GM23338 (cell line): Measurements from ENCODE around the gene MYH7. TPM values are rescaled to one million over a fixed set of nuclear protein-coding genes. Genes with fewer than 3 reads are reported as not detected.
"Not testable (repeated sequence)": the region's sequence is repeated elsewhere in the genome, so short reads cannot be mapped to it uniquely, and the experiment has no call there.

Experiments
- ATAC-seq: fragments of 200-7000 bp; cut with Tn5 transposase; 3 replicates; pipeline ENCODE4 v1.9.1; 2020
- DNase-seq: peaks from one replicate; pipeline ENCODE4 v3.0.0-alpha.2; 2015; ENCODE audit warnings: low spot score
- H2AFZ ChIP-seq: fragments of 200-600 bp; sonication (generic); 2 replicates; pipeline ENCODE4 v1.8.0; 2016; ENCODE audit warnings: antibody characterized with exemption, mild to moderate bottlenecking, moderate library complexity
- H3F3A ChIP-seq: fragments of 200-600 bp; sonication (generic); replicated peaks from 2 replicates; pipeline ENCODE4 v1.8.0; 2017; ENCODE audit warnings: antibody characterized with exemption, mixed run types, low read depth
- H3K27ac ChIP-seq: fragments of 200-600 bp; sonication (generic); 2 replicates; pipeline ENCODE4 v1.6.1; 2016; ENCODE audit warnings: low read depth
- H3K27me3 ChIP-seq: fragments of 200-600 bp; sonication (generic); 2 replicates; pipeline ENCODE4 v1.8.0; 2016; ENCODE audit warnings: mild to moderate bottlenecking, mixed run types, moderate library complexity; ENCODE audit not compliant: insufficient read depth
- H3K36me3 ChIP-seq: fragments of 200-600 bp; sonication (generic); 2 replicates; pipeline ENCODE4 v1.8.0; 2016; ENCODE audit warnings: mild to moderate bottlenecking; ENCODE audit not compliant: insufficient read depth
- H3K4me1 ChIP-seq: fragments of 200-600 bp; sonication (generic); 2 replicates; pipeline ENCODE4 v1.8.0; 2016; ENCODE audit warnings: mild to moderate bottlenecking, moderate library complexity; ENCODE audit not compliant: insufficient read depth
- H3K4me2 ChIP-seq: fragments of 200-600 bp; sonication (generic); 2 replicates; pipeline ENCODE4 v1.7.1; 2017; ENCODE audit warnings: mixed run types
- H3K4me3 ChIP-seq: fragments of 200-600 bp; sonication (generic); 2 replicates; pipeline ENCODE4 v1.6.1; 2016; ENCODE audit warnings: mixed run types
- H3K79me2 ChIP-seq: fragments of 200-600 bp; sonication (generic); replicated peaks from 2 replicates; pipeline ENCODE4 v1.8.0; 2017; ENCODE audit warnings: mild to moderate bottlenecking; ENCODE audit not compliant: insufficient read depth
- H3K9me2 ChIP-seq: fragments of 200-600 bp; sonication (generic); 2 replicates; pipeline ENCODE4 v1.8.0; 2017; ENCODE audit not compliant: insufficient read depth
- H4K20me1 ChIP-seq: fragments of 200-600 bp; sonication (generic); replicated peaks from 2 replicates; pipeline ENCODE4 v1.8.0; 2017; ENCODE audit warnings: mild to moderate bottlenecking; ENCODE audit not compliant: insufficient read depth
- H3K27ac Mint-ChIP-seq: 2 replicates; pipeline ENCODE4 v1.8.0; 2020; ENCODE audit warnings: inconsistent platforms, mild to moderate bottlenecking, moderate library complexity, mixed read lengths
- H3K27me3 Mint-ChIP-seq: 3 replicates; pipeline ENCODE4 v1.8.0; 2022; ENCODE audit warnings: low read depth, mild to moderate bottlenecking, moderate library complexity, mixed read lengths, inconsistent platforms; ENCODE audit not compliant: insufficient read depth, poor library complexity
- H3K36me3 Mint-ChIP-seq: 3 replicates; pipeline ENCODE4 v1.8.0; 2021; ENCODE audit warnings: low read depth, mild to moderate bottlenecking, inconsistent platforms, moderate library complexity, mixed read lengths
- H3K4me1 Mint-ChIP-seq: 3 replicates; pipeline ENCODE4 v1.8.0; 2020; ENCODE audit warnings: mild to moderate bottlenecking, inconsistent platforms, mixed read lengths
- H3K4me3 Mint-ChIP-seq: 3 replicates; pipeline ENCODE4 v1.8.0; 2021; ENCODE audit warnings: moderate library complexity, mild to moderate bottlenecking, inconsistent platforms, mixed read lengths
- H3K9me3 Mint-ChIP-seq: 3 replicates; pipeline ENCODE4 v1.8.0; 2020; ENCODE audit warnings: moderate library complexity, mild to moderate bottlenecking, inconsistent platforms, mixed read lengths
- EZH2 ChIP-seq: fragments of 200-600 bp; sonication (generic); IDR thresholded peaks from one replicate; pipeline ENCODE4 v1.8.0; 2017; ENCODE audit warnings: antibody characterized with exemption, mild to moderate bottlenecking, low read depth; ENCODE audit not compliant: unreplicated experiment
- EZH2phosphoT487 ChIP-seq: fragments of 200-600 bp; sonication (generic); IDR thresholded peaks from one replicate; pipeline ENCODE4 v1.8.1; 2018; ENCODE audit warnings: antibody characterized with exemption; ENCODE audit not compliant: unreplicated experiment
- JUNB ChIP-seq: IDR thresholded peaks from one replicate; pipeline ENCODE4 v1.6.1; 2016; ENCODE audit warnings: antibody characterized with exemption; ENCODE audit not compliant: unreplicated experiment
- NANOG ChIP-seq: IDR thresholded peaks from 2 replicates; pipeline ENCODE4 v1.6.1; 2016; ENCODE audit warnings: antibody characterized with exemption, borderline replicate concordance
- POLR2AphosphoS5 ChIP-seq: IDR thresholded peaks from 2 replicates; pipeline ENCODE4 v1.6.1; 2016; ENCODE audit warnings: antibody characterized with exemption, low read depth
- STAT1 ChIP-seq: IDR thresholded peaks from one replicate; pipeline ENCODE4 v1.6.1; 2016; ENCODE audit warnings: antibody characterized with exemption; ENCODE audit not compliant: unreplicated experiment
- ZNF114 ChIP-seq: fragments of 250-450 bp; sonication (Bioruptor Pico); IDR thresholded peaks from 2 replicates; pipeline ENCODE4 v1.5.0; 2020; ENCODE audit warnings: mild to moderate bottlenecking, moderate library complexity
- ZNF331 ChIP-seq: fragments of 250-450 bp; sonication (Bioruptor Pico); IDR thresholded peaks from 2 replicates; pipeline ENCODE4 v1.5.0; 2020; ENCODE audit warnings: low read depth, mild to moderate bottlenecking, moderate library complexity
- polyA plus RNA-seq: library from polyadenylated mRNA; unstranded; fragments of >200 nt; fragmentation: Nextera tagmentation; extraction: Ambion mirVana; gene quantifications from 2 replicates; pipeline ENCODE4 v1.2.1, GENCODE V29; 2016
- total RNA-seq: library from RNA; depleted of rRNA; stranded (reverse); fragments of >200 nt; shearing (Covaris generic); gene quantifications from 2 replicates; pipeline ENCODE4 v1.2.3, GENCODE V29; 2014
- TF ChIP-seq, protein P1 (sequence below): fragments of 250-450 bp; sonication (Bioruptor Pico); IDR thresholded peaks from 2 replicates; pipeline ENCODE4 v1.5.0; 2020; ENCODE audit warnings: mild to moderate bottlenecking, moderate library complexity
- TF ChIP-seq, protein P2 (sequence below): IDR thresholded peaks from 2 replicates; pipeline ENCODE4 v1.6.1; 2016; ENCODE audit warnings: antibody characterized with exemption

MYH7 gene
- total and polyA plus RNA-seq, 2 experiments from 2014 or later = not detected

GRCh38 chr14:23401291-23401690, 34.2 kb downstream of the MYH7 start:
- Histone ChIP-seq H3K27me3 (no peaks in the 10 kb centered on the region), H3K79me2 (no peaks in the 10 kb centered on the region), H4K20me1 (no peaks in the 10 kb centered on the region), H3K4me2 (no peak overlapping the region), H3F3A (no peaks in the 10 kb centered on the region), H3K4me3 (no peak overlapping the region), H3K36me3 (no peaks in the 10 kb centered on the region), H3K27ac (no peak overlapping the region), H2AFZ (no peak overlapping the region), H3K9me2 (no peaks in the 10 kb centered on the region; the same call in 1 of the 2 replicates), H3K4me1 (no peaks in the 10 kb centered on the region)
- ATAC-seq (no peak), DNase-seq (no peak)
- peaks cover 20% of the 10 kb centered on the region for H3K27me3 Mint-ChIP-seq
- no peaks in the 10 kb centered on the region; the same call in 2 of the 3 replicates for H3K9me3 Mint-ChIP-seq
- TF ChIP-seq ZNF114 = no peak
- no peak for TF ChIP-seq NANOG
- TF ChIP-seq ZNF331 (CRISPR knock-in tag) = no peak
- H3K4me1 Mint-ChIP-seq = peaks cover 4% of the 10 kb centered on the region; the same call in 1 of the 3 replicates
- no peak overlapping the region for H3K27ac Mint-ChIP-seq
- H3K36me3 Mint-ChIP-seq = no peaks in the 10 kb centered on the region; the same call in 2 of the 3 replicates
- no peak overlapping the region; the same call in 2 of the 3 replicates for H3K4me3 Mint-ChIP-seq

DNA sequence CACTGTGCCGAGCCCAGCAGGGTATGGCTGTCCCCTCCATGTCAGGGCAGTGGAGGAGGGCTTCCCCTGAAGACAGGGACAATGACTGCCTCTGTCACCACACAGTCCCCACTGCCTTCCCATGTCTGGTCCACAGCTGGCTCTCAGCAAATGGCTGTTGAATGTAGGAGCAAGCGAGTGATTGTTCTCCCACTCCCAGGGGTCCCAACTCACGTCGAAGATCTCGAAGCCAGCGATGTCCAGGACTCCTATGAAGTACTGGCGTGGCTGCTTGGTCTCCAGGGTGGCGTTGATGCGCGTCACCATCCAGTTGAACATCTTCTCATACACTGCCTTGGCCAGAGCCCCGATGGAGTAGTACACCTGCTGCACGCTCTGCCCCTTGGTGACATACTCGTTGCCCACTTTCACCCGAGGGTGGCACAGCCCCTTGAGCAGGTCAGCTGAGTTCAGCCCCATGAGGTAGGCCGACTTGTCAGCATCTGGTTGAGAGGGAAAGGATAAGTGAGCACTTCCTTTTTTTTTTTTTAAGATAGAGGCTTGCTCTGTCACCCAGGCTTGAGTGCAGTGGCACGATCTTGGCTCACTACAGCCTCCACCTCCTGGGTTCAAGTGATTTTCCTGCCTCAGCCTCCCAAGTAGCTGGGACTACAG, 34.8 kb downstream of the MYH7 start:
- H4K20me1 ChIP-seq, DNase-seq, H3K79me2 ChIP-seq, H3K4me2 ChIP-seq, H3K4me1 ChIP-seq, H3K9me3 Mint-ChIP-seq, H3K36me3 ChIP-seq, ATAC-seq, H3K27ac Mint-ChIP-seq, H3K4me3 ChIP-seq, H3F3A ChIP-seq, H2AFZ ChIP-seq, H3K36me3 Mint-ChIP-seq, H3K27ac ChIP-seq, H3K9me2 ChIP-seq, H3K4me3 Mint-ChIP-seq, H3K4me1 Mint-ChIP-seq, H3K27me3 ChIP-seq: not testable (repeated sequence)
- peaks cover 15% of the 10 kb centered on the region for H3K27me3 Mint-ChIP-seq

GRCh38 chr14:23399591-23399990, 35.9 kb downstream of the MYH7 start:
- Histone ChIP-seq H3K36me3 (no peaks in the 10 kb centered on the region), H3K27me3 (no peaks in the 10 kb centered on the region), H3F3A (no peaks in the 10 kb centered on the region), H3K4me3 (no peak overlapping the region), H4K20me1 (no peaks in the 10 kb centered on the region), H3K79me2 (no peaks in the 10 kb centered on the region), H3K4me1 (no peaks in the 10 kb centered on the region), H2AFZ (no peak overlapping the region), H3K4me2 (no peak overlapping the region), H3K9me2 (no peaks in the 10 kb centered on the region; the same call in 1 of the 2 replicates), H3K27ac (no peak overlapping the region)
- DNase-seq (no peak), ATAC-seq (no peak)
- Mint-ChIP-seq H3K36me3 (no peaks in the 10 kb centered on the region; the same call in 2 of the 3 replicates), H3K9me3 (no peaks in the 10 kb centered on the region; the same call in 2 of the 3 replicates), H3K4me1 (peaks cover 3% of the 10 kb centered on the region; the same call in 1 of the 3 replicates), H3K4me3 (no peak overlapping the region), H3K27ac (no peak overlapping the region), H3K27me3 (peaks cover 10% of the 10 kb centered on the region)
- TF ChIP-seq POLR2AphosphoS5 = no peak
- TF ChIP-seq STAT1 = no peak
- TF ChIP-seq, protein P1, sequence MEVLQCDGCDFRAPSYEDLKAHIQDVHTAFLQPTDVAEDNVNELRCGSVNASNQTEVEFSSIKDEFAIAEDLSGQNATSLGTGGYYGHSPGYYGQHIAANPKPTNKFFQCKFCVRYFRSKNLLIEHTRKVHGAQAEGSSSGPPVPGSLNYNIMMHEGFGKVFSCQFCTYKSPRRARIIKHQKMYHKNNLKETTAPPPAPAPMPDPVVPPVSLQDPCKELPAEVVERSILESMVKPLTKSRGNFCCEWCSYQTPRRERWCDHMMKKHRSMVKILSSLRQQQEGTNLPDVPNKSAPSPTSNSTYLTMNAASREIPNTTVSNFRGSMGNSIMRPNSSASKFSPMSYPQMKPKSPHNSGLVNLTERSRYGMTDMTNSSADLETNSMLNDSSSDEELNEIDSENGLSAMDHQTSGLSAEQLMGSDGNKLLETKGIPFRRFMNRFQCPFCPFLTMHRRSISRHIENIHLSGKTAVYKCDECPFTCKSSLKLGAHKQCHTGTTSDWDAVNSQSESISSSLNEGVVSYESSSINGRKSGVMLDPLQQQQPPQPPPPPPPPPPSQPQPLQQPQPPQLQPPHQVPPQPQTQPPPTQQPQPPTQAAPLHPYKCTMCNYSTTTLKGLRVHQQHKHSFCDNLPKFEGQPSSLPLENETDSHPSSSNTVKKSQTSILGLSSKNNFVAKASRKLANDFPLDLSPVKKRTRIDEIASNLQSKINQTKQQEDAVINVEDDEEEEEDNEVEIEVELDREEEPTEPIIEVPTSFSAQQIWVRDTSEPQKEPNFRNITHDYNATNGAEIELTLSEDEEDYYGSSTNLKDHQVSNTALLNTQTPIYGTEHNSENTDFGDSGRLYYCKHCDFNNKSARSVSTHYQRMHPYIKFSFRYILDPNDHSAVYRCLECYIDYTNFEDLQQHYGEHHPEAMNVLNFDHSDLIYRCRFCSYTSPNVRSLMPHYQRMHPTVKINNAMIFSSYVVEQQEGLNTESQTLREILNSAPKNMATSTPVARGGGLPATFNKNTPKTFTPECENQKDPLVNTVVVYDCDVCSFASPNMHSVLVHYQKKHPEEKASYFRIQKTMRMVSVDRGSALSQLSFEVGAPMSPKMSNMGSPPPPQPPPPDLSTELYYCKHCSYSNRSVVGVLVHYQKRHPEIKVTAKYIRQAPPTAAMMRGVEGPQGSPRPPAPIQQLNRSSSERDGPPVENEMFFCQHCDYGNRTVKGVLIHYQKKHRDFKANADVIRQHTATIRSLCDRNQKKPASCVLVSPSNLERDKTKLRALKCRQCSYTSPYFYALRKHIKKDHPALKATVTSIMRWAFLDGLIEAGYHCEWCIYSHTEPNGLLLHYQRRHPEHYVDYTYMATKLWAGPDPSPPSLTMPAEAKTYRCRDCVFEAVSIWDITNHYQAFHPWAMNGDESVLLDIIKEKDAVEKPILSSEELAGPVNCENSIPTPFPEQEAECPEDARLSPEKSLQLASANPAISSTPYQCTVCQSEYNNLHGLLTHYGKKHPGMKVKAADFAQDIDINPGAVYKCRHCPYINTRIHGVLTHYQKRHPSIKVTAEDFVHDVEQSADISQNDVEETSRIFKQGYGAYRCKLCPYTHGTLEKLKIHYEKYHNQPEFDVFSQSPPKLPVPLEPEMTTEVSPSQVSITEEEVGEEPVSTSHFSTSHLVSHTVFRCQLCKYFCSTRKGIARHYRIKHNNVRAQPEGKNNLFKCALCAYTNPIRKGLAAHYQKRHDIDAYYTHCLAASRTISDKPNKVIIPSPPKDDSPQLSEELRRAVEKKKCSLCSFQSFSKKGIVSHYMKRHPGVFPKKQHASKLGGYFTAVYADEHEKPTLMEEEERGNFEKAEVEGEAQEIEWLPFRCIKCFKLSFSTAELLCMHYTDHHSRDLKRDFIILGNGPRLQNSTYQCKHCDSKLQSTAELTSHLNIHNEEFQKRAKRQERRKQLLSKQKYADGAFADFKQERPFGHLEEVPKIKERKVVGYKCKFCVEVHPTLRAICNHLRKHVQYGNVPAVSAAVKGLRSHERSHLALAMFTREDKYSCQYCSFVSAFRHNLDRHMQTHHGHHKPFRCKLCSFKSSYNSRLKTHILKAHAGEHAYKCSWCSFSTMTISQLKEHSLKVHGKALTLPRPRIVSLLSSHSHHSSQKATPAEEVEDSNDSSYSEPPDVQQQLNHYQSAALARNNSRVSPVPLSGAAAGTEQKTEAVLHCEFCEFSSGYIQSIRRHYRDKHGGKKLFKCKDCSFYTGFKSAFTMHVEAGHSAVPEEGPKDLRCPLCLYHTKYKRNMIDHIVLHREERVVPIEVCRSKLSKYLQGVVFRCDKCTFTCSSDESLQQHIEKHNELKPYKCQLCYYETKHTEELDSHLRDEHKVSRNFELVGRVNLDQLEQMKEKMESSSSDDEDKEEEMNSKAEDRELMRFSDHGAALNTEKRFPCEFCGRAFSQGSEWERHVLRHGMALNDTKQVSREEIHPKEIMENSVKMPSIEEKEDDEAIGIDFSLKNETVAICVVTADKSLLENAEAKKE (CRISPR knock-in tag) = no peak
- no peak for TF ChIP-seq NANOG
- no peak for TF ChIP-seq EZH2phosphoT487
- TF ChIP-seq ZNF114 = no peak
- TF ChIP-seq, protein P2, sequence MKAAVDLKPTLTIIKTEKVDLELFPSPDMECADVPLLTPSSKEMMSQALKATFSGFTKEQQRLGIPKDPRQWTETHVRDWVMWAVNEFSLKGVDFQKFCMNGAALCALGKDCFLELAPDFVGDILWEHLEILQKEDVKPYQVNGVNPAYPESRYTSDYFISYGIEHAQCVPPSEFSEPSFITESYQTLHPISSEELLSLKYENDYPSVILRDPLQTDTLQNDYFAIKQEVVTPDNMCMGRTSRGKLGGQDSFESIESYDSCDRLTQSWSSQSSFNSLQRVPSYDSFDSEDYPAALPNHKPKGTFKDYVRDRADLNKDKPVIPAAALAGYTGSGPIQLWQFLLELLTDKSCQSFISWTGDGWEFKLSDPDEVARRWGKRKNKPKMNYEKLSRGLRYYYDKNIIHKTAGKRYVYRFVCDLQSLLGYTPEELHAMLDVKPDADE = no peak
- no peak for TF ChIP-seq JUNB
- TF ChIP-seq EZH2 = no peak
